Testis (tissue), 3 donors: ENCODE results near the gene SGF29. TPM values are rescaled to one million over a fixed set of nuclear protein-coding genes. Genes with fewer than 3 reads are reported as not detected.
"Not testable (repeated sequence)": the region's sequence is repeated elsewhere in the genome, so short reads cannot be mapped to it uniquely, and the experiment has no call there.

Experiments used
- DNase-seq: peaks from one replicate; pipeline ENCODE4 v3.0.0-alpha.2; 2019
- H3K27ac ChIP-seq, 2 donors: fragments of 200-600 bp; sonication (generic); one replicate each; pipeline ENCODE4 v1.5.1; 2019
- H3K27me3 ChIP-seq: fragments of 200-600 bp; sonication (generic); one replicate; pipeline ENCODE4 v1.5.1; 2019
- H3K36me3 ChIP-seq: fragments of 200-600 bp; sonication (generic); one replicate; pipeline ENCODE4 v1.5.1; 2017; ENCODE audit warnings: low read depth; ENCODE audit errors: missing control alignments
- H3K4me1 ChIP-seq: fragments of 200-600 bp; sonication (generic); one replicate; pipeline ENCODE4 v1.5.1; 2019
- H3K4me3 ChIP-seq, 2 donors: fragments of 200-600 bp; sonication (generic); one replicate each; pipeline ENCODE4 v1.5.1; 2017 to 2019
- H3K9me3 ChIP-seq: fragments of 200-600 bp; sonication (generic); one replicate; pipeline ENCODE4 v1.5.1; 2017
- POLR2A ChIP-seq: fragments of 450-650 bp; IDR thresholded peaks from one replicate; pipeline ENCODE4 v1.6.1; 2017; ENCODE audit warnings: antibody characterized with exemption, mild to moderate bottlenecking, moderate library complexity
- WGBS, 2 donors: methylation state at CpG; one replicate each; pipeline ENCODE4 v1.1.5; 2018; 5-methylcytosine and 5-hydroxymethylcytosine counted together
- intact Hi-C: fragments of 100-400 bp; cut with DNase I; formaldehyde crosslinking; loops from one replicate; pipeline ENCODE4 v1.15.1; 2023; ENCODE audit warnings: low total_unique reads
- polyA plus RNA-seq: library from polyadenylated mRNA; stranded (reverse); fragments of 350-450 nt; fragmentation: Illumina TruSeq; extraction: RNeasy Lipid Tissue Mini Kit (QIAGEN cat#74804); gene quantifications from one replicate; pipeline ENCODE4 v1.2.3, GENCODE V29; 2014; ENCODE audit warnings: low read depth, low replicate concordance; ENCODE audit not compliant: insufficient read depth
- total RNA-seq, 2 donors: library from RNA; depleted of rRNA; stranded (reverse); fragments of >200 nt; gene quantifications; one replicate each; pipeline ENCODE4 v1.2.3, GENCODE V29; 2016
- TF ChIP-seq, protein P1 (sequence below), 3 experiments: fragments of 450-650 bp in 2 of 3; fragments of 200-600 bp in 1 of 3; sonication (generic) in 1 of 3; IDR thresholded peaks; one replicate each; pipeline ENCODE4 v1.5.1; 2016 to 2019; ENCODE audit warnings: antibody characterized with exemption in 3 of 3, mild to moderate bottlenecking in 2 of 3, moderate library complexity in 1 of 3

Gene SGF29
- total and polyA plus RNA-seq, 3 donors from 2014 or later = 76.7 to 94.5 (median 82.3) TPM

DNA sequence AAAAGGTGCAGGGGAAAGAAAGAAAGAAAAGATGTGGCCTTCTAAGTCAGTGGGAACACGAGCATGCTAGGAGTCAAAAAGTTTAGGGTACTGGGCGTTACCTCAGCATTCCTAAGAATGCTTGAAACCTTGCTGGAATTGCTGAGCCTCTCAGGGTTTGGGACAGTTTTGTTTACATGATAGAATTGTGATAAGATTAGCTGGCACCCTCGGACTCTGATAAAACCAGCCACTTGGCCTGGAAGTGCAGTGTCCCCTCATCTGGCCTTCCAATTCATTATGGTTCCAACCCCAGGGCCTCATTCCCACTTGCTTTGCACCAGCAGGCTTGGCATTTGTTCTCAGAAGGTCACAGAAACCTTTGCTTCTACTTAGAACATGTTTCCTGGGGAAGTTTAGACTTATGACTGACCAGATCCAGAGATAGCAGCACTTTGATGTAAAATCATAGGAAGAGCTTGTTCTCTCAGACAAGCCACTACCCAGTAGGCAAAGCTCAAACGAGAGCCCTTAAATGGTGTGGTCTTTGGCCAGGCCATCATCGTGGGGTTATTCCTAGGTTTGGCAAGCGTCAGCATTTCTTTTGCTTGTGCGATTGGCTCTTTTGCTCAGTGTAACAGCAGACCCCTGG lies 8.0 kb downstream of the SGF29 start:
- Histone ChIP-seq H3K9me3 (no peaks in the 10 kb centered on the region), H3K4me1 (peaks cover 18% of the 10 kb centered on the region), H3K27ac (peak overlapping the region in 1 of 2 donors; percentile 17), H3K36me3 (no peaks in the 10 kb centered on the region), H3K27me3 (no peaks in the 10 kb centered on the region), H3K4me3 (no peak overlapping the region)
- 54 to 56% methylated on average over 7 of the region's 7 CpGs for WGBS, 2 donors
- TF ChIP-seq POLR2A = no peak
- TF ChIP-seq, protein P1, sequence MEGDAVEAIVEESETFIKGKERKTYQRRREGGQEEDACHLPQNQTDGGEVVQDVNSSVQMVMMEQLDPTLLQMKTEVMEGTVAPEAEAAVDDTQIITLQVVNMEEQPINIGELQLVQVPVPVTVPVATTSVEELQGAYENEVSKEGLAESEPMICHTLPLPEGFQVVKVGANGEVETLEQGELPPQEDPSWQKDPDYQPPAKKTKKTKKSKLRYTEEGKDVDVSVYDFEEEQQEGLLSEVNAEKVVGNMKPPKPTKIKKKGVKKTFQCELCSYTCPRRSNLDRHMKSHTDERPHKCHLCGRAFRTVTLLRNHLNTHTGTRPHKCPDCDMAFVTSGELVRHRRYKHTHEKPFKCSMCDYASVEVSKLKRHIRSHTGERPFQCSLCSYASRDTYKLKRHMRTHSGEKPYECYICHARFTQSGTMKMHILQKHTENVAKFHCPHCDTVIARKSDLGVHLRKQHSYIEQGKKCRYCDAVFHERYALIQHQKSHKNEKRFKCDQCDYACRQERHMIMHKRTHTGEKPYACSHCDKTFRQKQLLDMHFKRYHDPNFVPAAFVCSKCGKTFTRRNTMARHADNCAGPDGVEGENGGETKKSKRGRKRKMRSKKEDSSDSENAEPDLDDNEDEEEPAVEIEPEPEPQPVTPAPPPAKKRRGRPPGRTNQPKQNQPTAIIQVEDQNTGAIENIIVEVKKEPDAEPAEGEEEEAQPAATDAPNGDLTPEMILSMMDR (IDR thresholded peaks at IDR 0.05) = no peak
- intact Hi-C loops = no loop called here
- no peak for DNase-seq

DNA sequence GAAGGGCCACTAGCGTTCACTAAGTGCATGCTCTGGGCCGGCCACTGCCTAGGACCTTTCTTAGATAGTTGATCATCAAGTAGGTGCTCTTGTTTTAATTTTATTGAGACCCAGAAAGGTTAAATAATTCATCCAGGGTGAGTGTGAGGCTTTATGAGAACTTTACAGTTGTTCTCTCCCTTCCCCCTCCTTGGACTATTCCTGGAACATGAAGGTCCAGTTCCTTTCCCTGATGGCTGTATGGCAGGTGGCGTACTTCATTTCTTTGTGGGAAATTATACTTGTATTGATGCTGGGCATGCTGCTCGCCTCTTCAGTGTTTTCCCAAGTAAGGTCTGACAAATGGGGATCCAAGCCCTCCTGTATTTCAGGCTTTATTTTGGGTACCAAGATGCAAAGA lies 8.5 kb downstream of the SGF29 start:
- Histone ChIP-seq H3K4me1 (peaks cover 18% of the 10 kb centered on the region), H3K4me3 (no peak overlapping the region), H3K9me3 (no peaks in the 10 kb centered on the region), H3K27ac (peak overlapping the region in 1 of 2 donors; percentile 17), H3K27me3 (no peaks in the 10 kb centered on the region), H3K36me3 (no peaks in the 10 kb centered on the region)
- no peak for DNase-seq
- WGBS, 2 donors = 81 to 88% methylated on average over 4 of the region's 4 CpGs
- intact Hi-C loops = no loop called here
- TF ChIP-seq, protein P1 (IDR thresholded peaks at IDR 0.05) = no peak
- TF ChIP-seq POLR2A = no peak

DNA sequence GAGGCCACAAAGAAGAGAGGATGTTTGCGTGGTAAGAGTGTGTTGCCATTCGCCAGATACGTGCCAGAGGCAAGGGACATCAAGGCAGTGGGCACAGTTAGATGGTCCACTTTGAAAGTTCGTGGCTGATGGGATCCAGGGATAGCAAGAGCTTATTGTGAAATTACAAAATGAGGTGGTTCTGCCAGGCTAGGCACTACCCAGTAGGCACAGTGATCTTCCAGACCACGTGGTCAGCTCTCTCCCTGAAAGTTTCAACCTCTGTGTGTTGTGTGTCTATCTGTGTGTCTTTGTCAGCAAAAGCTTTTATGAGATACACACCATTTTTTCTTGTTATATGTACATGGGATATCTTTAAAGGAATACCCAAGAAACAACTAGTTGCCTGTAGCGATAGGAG lies 9.5 kb downstream of the SGF29 start:
- Histone ChIP-seq H3K36me3 (no peaks in the 10 kb centered on the region), H3K27ac (no peak overlapping the region), H3K9me3 (no peaks in the 10 kb centered on the region), H3K4me1 (peaks cover 13% of the 10 kb centered on the region), H3K4me3 (no peak overlapping the region), H3K27me3 (no peaks in the 10 kb centered on the region)
- TF ChIP-seq POLR2A = no peak
- TF ChIP-seq, protein P1 (IDR thresholded peaks at IDR 0.05) = no peak
- 93 to 95% methylated on average over 6 of the region's 6 CpGs for WGBS, 2 donors
- intact Hi-C loops = no loop called here
- DNase-seq = no peak

DNA sequence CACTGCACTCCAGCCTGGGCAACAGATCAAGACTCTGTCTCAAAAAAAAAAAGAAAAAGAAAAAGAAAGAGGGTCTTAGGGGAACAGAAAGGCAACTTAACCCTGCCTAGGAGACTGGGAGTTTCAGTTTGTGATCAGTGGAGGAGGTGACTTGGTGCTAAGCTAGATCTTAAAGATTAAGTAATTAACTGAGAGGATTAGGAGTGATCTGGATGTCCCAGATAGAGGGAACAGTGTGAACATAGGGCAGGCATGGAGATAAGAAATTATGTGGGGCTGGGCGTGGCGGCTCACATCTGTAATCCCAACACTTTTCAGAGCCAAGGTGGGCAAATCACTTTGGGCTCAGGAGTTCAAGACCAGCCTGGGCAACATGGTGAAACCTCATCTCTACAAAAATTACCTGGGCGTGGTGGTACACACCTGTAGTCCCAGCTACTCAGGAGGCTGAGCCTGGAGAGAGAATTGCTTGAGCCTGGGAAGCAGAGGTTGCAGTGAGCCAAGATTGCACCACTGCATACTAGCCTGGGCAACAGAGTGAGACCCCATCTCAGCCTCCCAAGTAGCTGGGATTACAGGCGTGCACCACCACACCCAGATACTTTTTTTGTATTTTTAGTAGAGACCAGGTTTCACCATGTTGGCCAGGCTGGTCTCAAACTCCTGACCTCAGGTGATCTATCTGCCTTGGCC lies 12.7 kb downstream of the SGF29 start:
- H3K27me3 ChIP-seq, DNase-seq, intact Hi-C loops, H3K27ac ChIP-seq, H3K36me3 ChIP-seq, H3K4me3 ChIP-seq, H3K9me3 ChIP-seq: not testable (repeated sequence)
- peaks cover 11% of the 10 kb centered on the region for H3K4me1 ChIP-seq
- 90 to 96% methylated on average over 4 of the region's 4 CpGs for WGBS, 2 donors

DNA sequence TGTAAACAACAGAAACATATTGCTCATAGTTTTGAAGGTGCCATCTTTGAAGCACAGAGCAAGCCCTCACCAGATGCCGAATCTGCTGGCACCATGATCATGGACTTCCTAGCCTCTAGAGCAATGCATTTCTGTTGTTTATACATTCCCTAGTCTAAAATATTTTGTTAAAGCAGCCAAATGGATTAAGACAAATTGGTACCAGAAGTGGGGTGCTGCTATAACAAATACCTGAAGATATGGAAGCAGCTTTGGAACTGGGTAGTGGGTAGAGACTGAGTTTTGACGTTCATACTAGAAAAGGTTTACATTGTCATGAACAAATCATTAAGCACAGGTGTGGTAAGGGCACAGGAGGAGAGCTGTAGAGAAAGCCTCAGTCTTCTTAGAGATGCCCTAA lies 13.6 kb downstream of the SGF29 start:
- no peak for DNase-seq
- WGBS, 2 donors = 92 to 98% methylated on average over 2 of the region's 2 CpGs
- Histone ChIP-seq H3K36me3 (no peaks in the 10 kb centered on the region), H3K4me3 (no peak overlapping the region), H3K27me3 (no peaks in the 10 kb centered on the region), H3K27ac (no peak overlapping the region), H3K4me1 (peaks cover 11% of the 10 kb centered on the region), H3K9me3 (no peaks in the 10 kb centered on the region)
- intact Hi-C loops = no loop called here
- TF ChIP-seq POLR2A = no peak
- TF ChIP-seq, protein P1 (IDR thresholded peaks at IDR 0.05) = no peak
